Epithelial cell of proximal tubule (primary cell): ENCODE measurements around the gene C5. TPM values are rescaled to one million over a fixed set of nuclear protein-coding genes. Genes with fewer than 3 reads are reported as not detected.

ENCODE experiments used
- DNase-seq: peaks from one replicate; pipeline ENCODE4 v3.0.0-alpha.2; 2011; ENCODE audit warnings: low read depth
- H3K4me3 ChIP-seq: 2 replicates; pipeline ENCODE4 v1.5.1; 2011; ENCODE audit warnings: low read depth, mild to moderate bottlenecking, low read length
- total RNA-seq: library from RNA; depleted of rRNA; stranded (reverse); fragments of >200 nt; gene quantifications from 2 replicates; pipeline ENCODE4 v1.2.3, GENCODE V29; 2015
- TF ChIP-seq, protein P1 (sequence below): conservative IDR thresholded peaks from 2 replicates; pipeline ENCODE4 v1.5.1; 2012; ENCODE audit warnings: low read depth, mild to moderate bottlenecking, low read length

The C5 gene
- total RNA-seq, 1 donor from 2014 or later: 0.52 TPM

GRCh38 chr9:120927269-120928014 lies 122.6 kb downstream of the C5 start:
- DNase-seq: no peak
- no peak overlapping the region for H3K4me3 ChIP-seq
- TF ChIP-seq, protein P1, sequence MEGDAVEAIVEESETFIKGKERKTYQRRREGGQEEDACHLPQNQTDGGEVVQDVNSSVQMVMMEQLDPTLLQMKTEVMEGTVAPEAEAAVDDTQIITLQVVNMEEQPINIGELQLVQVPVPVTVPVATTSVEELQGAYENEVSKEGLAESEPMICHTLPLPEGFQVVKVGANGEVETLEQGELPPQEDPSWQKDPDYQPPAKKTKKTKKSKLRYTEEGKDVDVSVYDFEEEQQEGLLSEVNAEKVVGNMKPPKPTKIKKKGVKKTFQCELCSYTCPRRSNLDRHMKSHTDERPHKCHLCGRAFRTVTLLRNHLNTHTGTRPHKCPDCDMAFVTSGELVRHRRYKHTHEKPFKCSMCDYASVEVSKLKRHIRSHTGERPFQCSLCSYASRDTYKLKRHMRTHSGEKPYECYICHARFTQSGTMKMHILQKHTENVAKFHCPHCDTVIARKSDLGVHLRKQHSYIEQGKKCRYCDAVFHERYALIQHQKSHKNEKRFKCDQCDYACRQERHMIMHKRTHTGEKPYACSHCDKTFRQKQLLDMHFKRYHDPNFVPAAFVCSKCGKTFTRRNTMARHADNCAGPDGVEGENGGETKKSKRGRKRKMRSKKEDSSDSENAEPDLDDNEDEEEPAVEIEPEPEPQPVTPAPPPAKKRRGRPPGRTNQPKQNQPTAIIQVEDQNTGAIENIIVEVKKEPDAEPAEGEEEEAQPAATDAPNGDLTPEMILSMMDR: no peak

- TF ChIP-seq, protein P1: no peak
- DNase-seq: no peak
- H3K4me3 ChIP-seq: no peak within 1 kb of the TSS
These were observed 123.6 kb downstream of the C5 start, which contains the start of gene TRAF1 for GRCh38 chr9:120926397-120926928. Gene TRAF1 (minus strand): TSS chr9:120926796. CDS start chr9:120926075, 721 bp downstream.

DNA sequence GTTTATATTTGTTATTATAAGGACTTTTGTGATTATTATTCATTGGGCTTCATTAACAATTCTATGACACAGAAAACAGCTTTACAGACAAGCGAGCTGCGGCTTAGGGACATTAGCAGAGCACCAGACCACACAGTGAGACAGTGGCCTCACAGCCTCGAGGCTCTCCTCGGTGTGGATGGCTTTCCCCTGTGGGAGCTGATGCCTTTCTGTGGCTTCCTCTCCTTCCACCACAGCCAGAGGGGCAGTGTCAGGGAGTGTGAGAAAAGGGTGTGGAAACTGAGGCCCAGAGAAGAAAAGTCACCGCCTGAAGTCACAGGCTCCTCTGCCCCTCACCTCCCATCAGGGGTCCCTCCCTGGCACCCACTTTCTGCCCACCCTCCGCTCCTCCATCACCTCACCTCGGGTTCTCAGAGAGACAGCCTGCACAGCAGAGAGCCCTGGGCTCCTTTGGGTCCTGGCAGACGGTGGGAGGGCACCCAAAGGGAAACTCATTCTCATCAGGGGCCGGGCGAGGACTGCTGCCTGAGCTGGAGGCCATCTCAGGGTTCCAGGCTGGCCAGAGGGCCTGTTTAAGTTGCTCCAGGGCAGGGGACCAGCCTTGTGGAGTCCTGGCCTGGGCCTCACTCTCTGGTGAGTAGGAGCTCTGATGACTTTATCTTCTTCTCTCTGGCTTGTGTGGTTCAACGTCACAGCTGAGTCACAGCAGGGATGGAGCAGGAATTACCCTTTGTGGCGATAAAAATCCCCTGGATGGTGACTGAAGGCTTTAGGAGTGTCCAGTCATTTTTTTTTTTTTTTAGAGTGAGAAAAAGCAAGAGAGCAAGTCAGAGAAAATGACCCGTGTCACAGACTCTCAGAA lies 124.3 kb downstream of the C5 start:
- TF ChIP-seq, protein P1: no peak
- no peak for DNase-seq

DNA sequence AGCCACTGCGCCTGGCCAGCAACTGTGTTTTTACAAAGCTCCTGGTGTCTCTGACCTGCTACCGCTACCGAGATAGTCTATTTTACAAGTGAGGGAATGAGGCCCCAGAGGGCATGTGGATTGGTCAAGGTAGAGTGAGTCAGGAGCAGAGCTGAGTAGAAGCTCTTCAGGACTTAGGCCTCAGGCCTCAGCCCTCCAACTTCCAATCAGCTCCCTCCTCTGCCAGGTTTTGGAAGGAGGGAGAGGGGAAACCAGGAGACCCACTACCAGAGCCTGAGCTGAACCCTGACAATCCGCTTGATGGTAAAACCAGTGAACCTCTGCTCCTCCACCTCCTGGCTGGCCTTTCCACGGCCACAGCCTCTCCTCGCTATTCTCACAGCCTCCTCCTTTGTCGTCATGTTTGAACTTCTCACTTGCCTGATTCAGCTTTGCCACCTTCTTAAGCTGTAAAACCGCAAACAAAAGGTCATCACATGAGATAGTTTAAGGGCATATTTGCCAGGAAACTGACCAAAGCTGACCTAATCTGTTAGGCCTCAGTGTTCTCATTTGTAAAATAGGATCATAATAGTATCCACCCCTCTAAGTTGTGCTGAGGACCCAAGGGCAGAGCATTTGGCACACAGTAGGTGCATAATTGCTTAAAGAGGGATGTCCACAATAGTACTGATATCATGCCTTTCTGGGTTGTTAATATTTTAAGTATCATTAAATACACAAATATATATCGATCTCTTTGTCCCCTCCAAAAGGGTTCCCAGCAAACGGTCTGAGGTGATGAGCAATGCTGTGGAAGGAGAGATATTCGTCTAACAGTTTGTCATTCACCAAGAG lies 125.2 kb downstream of the C5 start:
- H3K4me3 ChIP-seq: no peak overlapping the region
- no peak for DNase-seq
- TF ChIP-seq, protein P1: no peak

More for the DNA sequence above, 124.3 kb downstream of the C5 start:
- no peak overlapping the region for H3K4me3 ChIP-seq

DNA sequence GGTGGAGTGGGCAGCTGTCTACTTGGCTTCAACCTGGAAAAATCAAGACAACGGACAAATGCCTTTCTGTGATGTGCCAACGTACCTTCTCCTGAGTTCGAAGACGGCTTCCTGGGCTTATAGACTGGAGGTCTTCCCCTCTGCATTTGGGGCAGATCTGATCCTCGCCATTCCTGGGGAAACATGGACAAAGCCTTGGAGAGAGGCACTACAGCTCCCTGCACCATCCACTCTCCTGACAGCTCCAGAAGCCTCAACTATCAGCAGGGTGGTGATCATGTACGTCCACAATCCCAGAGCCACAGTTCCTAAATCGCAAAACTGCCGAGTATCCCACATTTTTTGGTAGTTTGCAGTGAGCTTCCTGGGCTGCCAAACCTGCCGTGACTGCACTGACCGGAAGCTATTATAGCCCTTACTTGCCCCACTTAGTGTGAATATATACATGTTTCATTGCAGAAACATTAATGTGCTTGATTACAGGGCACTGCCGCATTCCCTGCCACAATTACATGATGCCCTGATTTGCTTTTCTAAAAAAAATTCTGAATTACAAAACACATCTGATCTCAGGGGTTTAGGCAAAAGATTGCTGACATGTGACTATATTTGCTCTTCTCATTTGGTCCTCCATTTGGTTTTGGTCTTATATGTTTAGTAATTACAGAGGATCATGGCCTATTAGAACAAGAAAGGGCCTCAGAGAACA lies 126.3 kb downstream of the C5 start:
- no peak overlapping the region for H3K4me3 ChIP-seq
- TF ChIP-seq, protein P1: no peak
- DNase-seq: no peak
